Neutrophil (primary cell): ENCODE data around the gene EGLN2.
A peak's percentile ranks its signal among the peaks of the same experiment; 100 is the strongest.
"Not testable (repeated sequence)": the region's sequence is repeated elsewhere in the genome, so short reads cannot be mapped to it uniquely, and the experiment has no call there.

Experiments used
- H3K27ac ChIP-seq: fragments of 200-600 bp; sonication (generic); 2 replicates; pipeline ENCODE4 v1.5.1; 2016; ENCODE audit warnings: mild to moderate bottlenecking, moderate library complexity
- H3K27me3 ChIP-seq: fragments of 200-600 bp; sonication (generic); 2 replicates; pipeline ENCODE4 v1.6.0; 2016; ENCODE audit warnings: mild to moderate bottlenecking
- H3K36me3 ChIP-seq: fragments of 200-600 bp; sonication (generic); 2 replicates; pipeline ENCODE4 v1.5.1; 2017
- H3K4me1 ChIP-seq, 2 experiments: fragments of 200-600 bp in 1 of 2; sonication (generic) in 1 of 2; 1 replicate in 1 of 2; 2 replicates in 1 of 2; pipeline versions ENCODE4 v1.5.1 to v1.6.1; 2013 to 2016; ENCODE audit warnings: low read depth in 1 of 2, low read length in 1 of 2, mild to moderate bottlenecking in 1 of 2, moderate library complexity in 1 of 2; ENCODE audit not compliant: control insufficient read depth in 1 of 2, insufficient read depth in 1 of 2
- H3K4me3 ChIP-seq, 2 experiments: fragments of 200-600 bp in 1 of 2; sonication (generic) in 1 of 2; 1 replicate in 1 of 2; 2 replicates in 1 of 2; pipeline ENCODE4 v1.5.1; 2013 to 2016; ENCODE audit warnings: low read depth in 1 of 2, low read length in 1 of 2, mild to moderate bottlenecking in 1 of 2, moderate library complexity in 1 of 2
- H3K9me3 ChIP-seq: fragments of 200-600 bp; sonication (generic); 2 replicates; pipeline ENCODE4 v1.5.1; 2016
- CTCF ChIP-seq: fragments of 200-600 bp; sonication (generic); IDR thresholded peaks from 2 replicates; pipeline ENCODE4 v1.5.1; 2016; ENCODE audit warnings: antibody characterized with exemption

EGLN2 gene

GRCh38 chr19:40777937-40778705 is 20.9 kb upstream of the EGLN2 start, which contains the start of gene RAB4B:
TSS of gene RAB4B (plus strand) at chr19:40778247. CDS start at chr19:40778376, 129 bp downstream.
- Histone ChIP-seq H3K9me3 (no peaks in the 10 kb centered on the region), H3K27ac (peak within 1 kb of the TSS; percentile 95), H3K36me3 (peaks cover 19% of the 10 kb centered on the region), H3K4me1 (peaks cover 17 to 26% of the 10 kb centered on the region in 2 experiments), H3K27me3 (no peaks in the 10 kb centered on the region), H3K4me3 (peak within 1 kb of the TSS; percentile 91 to 95)
- peak; percentile 65 for TF ChIP-seq CTCF

- H3K9me3 ChIP-seq = no peaks in the 10 kb centered on the region
- H3K27me3 ChIP-seq = no peaks in the 10 kb centered on the region
- no peak for TF ChIP-seq CTCF
- peaks cover 23% of the 10 kb centered on the region for H3K36me3 ChIP-seq
- H3K4me3 ChIP-seq = peak overlapping the region; percentile 91 to 95
- peaks cover 17 to 26% of the 10 kb centered on the region in 2 experiments for H3K4me1 ChIP-seq
- peak overlapping the region; percentile 95 for H3K27ac ChIP-seq
Measured at GRCh38 chr19:40778706-40779284, 20.2 kb upstream of the EGLN2 start.

DNA sequence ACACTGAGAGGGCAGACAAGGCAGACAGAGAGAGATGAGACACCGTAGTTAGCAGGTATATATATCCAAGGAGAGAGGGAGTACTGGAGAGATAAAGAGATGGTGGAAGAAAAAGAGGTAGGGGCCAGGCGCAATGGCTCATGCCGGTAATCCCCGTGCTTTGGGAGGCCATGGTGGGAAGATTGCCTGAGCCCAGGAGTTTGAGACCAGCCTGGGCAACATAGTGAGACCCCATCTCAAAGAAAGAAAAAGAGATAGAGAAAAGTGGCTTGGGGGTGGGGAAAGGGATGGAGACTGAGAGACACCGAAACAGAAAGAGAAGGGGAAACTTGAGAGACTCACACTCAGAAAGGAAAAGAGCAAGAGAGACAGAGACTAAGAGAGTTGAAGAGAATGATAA is 18.4 kb upstream of the EGLN2 start:
- peaks cover 38% of the 10 kb centered on the region for H3K36me3 ChIP-seq
- H3K4me1 ChIP-seq = peaks cover 17 to 26% of the 10 kb centered on the region in 2 experiments
- H3K9me3 ChIP-seq = no peaks in the 10 kb centered on the region
- TF ChIP-seq CTCF = no peak
- no peak overlapping the region for H3K27ac ChIP-seq
- no peak overlapping the region for H3K4me3 ChIP-seq
- H3K27me3 ChIP-seq = no peaks in the 10 kb centered on the region

- peaks cover 17 to 26% of the 10 kb centered on the region in 2 experiments for H3K4me1 ChIP-seq
- peaks cover 44% of the 10 kb centered on the region for H3K36me3 ChIP-seq
- no peak for TF ChIP-seq CTCF
- H3K27me3 ChIP-seq = no peaks in the 10 kb centered on the region
- no peaks in the 10 kb centered on the region for H3K9me3 ChIP-seq
- no peak overlapping the region for H3K27ac ChIP-seq
- H3K4me3 ChIP-seq = no peak overlapping the region
Measured at GRCh38 chr19:40781140-40781539, 17.9 kb upstream of the EGLN2 start.

DNA sequence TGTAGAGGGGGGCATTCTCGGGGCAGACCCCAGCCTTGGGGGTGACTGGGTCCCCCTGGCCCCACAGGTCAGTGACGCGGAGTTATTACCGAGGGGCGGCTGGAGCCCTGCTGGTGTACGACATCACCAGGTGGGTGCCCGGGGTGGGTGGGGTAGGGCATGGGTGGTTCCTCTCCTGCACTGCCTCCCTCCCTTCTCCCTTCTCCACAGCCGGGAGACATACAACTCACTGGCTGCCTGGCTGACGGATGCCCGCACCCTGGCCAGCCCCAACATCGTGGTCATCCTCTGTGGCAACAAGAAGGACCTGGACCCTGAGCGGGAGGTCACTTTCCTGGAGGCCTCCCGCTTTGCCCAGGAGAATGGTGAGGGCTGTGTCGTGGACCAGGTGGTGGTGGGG is 15.3 kb upstream of the EGLN2 start:
- peaks cover 66% of the 10 kb centered on the region for H3K36me3 ChIP-seq
- H3K9me3 ChIP-seq = no peaks in the 10 kb centered on the region
- no peak for TF ChIP-seq CTCF
- H3K27ac ChIP-seq = no peak overlapping the region
- no peak overlapping the region for H3K4me3 ChIP-seq
- H3K27me3 ChIP-seq = no peaks in the 10 kb centered on the region
- peaks cover 5 to 6% of the 10 kb centered on the region in 2 experiments for H3K4me1 ChIP-seq

GRCh38 chr19:40784146-40784545 is 14.8 kb upstream of the EGLN2 start:
- peaks cover 70% of the 10 kb centered on the region for H3K36me3 ChIP-seq
- not testable (repeated sequence) for H3K9me3 ChIP-seq, H3K27me3 ChIP-seq, H3K4me3 ChIP-seq, H3K27ac ChIP-seq, H3K4me1 ChIP-seq
